SU-DHL-6 (cell line): ENCODE measurements around the gene SLCO3A1.

Source experiments
- EZH2phosphoT487 ChIP-seq: fragments of 200-600 bp; sonication (generic), shearing (Covaris generic); conservative IDR thresholded peaks from 2 replicates; pipeline ENCODE4 v1.6.1; 2018; ENCODE audit warnings: mild to moderate bottlenecking, antibody characterized with exemption, low read length, moderate library complexity, mixed read lengths
- TF ChIP-seq, protein P1 (sequence below): fragments of 200-600 bp; sonication (generic); IDR thresholded peaks from one replicate; pipeline ENCODE4 v1.5.1; 2017; ENCODE audit warnings: antibody characterized with exemption, mild to moderate bottlenecking, low read length, moderate library complexity; ENCODE audit not compliant: insufficient read depth, poor library complexity, severe bottlenecking

- TF ChIP-seq, protein P1, sequence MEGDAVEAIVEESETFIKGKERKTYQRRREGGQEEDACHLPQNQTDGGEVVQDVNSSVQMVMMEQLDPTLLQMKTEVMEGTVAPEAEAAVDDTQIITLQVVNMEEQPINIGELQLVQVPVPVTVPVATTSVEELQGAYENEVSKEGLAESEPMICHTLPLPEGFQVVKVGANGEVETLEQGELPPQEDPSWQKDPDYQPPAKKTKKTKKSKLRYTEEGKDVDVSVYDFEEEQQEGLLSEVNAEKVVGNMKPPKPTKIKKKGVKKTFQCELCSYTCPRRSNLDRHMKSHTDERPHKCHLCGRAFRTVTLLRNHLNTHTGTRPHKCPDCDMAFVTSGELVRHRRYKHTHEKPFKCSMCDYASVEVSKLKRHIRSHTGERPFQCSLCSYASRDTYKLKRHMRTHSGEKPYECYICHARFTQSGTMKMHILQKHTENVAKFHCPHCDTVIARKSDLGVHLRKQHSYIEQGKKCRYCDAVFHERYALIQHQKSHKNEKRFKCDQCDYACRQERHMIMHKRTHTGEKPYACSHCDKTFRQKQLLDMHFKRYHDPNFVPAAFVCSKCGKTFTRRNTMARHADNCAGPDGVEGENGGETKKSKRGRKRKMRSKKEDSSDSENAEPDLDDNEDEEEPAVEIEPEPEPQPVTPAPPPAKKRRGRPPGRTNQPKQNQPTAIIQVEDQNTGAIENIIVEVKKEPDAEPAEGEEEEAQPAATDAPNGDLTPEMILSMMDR: no peak
- no peak for TF ChIP-seq EZH2phosphoT487
Observed at GRCh38 chr15:91845720-91846119, 7.8 kb upstream of the SLCO3A1 start.
